GM18867 (cell line): ENCODE measurements around the gene SLC25A39.
"Not testable (repeated sequence)": the region's sequence is repeated elsewhere in the genome, so short reads cannot be mapped to it uniquely, and the experiment has no call there.

ENCODE experiments used
- ATAC-seq: cut with Tn5 transposase; IDR thresholded peaks from one replicate; pipeline ENCODE4 v1.9.1; 2021; ENCODE audit warnings: mild to moderate bottlenecking, moderate library complexity; ENCODE audit not compliant: unreplicated experiment

Gene SLC25A39

GRCh38 chr17:44335968-44336367, 11.3 kb upstream of the SLC25A39 start:
- ATAC-seq, result no peak

- ATAC-seq, result no peak
These were observed 10.9 kb upstream of the SLC25A39 start for GRCh38 chr17:44335564-44335963.

GRCh38 chr17:44334727-44335126, 10.1 kb upstream of the SLC25A39 start:
- ATAC-seq, result no peak

GRCh38 chr17:44334315-44334714, 9.7 kb upstream of the SLC25A39 start:
- ATAC-seq, result no peak

- no peak for ATAC-seq
These were observed 8.7 kb upstream of the SLC25A39 start for GRCh38 chr17:44333371-44333770.

- ATAC-seq, result no peak
These were observed 6.7 kb upstream of the SLC25A39 start for GRCh38 chr17:44331249-44331760.

GRCh38 chr17:44330263-44330662, 5.6 kb upstream of the SLC25A39 start:
- not testable (repeated sequence) for ATAC-seq

- ATAC-seq, result not testable (repeated sequence)
These were observed 4.9 kb upstream of the SLC25A39 start for GRCh38 chr17:44329516-44329915.

GRCh38 chr17:44327715-44328449, 3.3 kb upstream of the SLC25A39 start:
- no peak for ATAC-seq

GRCh38 chr17:44326861-44327444, 2.3 kb upstream of the SLC25A39 start:
- ATAC-seq, result peak; percentile 53

- ATAC-seq, result no peak
These were observed 492 bp downstream of the SLC25A39 start for GRCh38 chr17:44324092-44324570.

GRCh38 chr17:44323359-44324091, 1.1 kb downstream of the SLC25A39 start:
- ATAC-seq, result no peak

GRCh38 chr17:44322236-44322895, 2.3 kb downstream of the SLC25A39 start:
- no peak for ATAC-seq

- no peak for ATAC-seq
These were observed 3.1 kb downstream of the SLC25A39 start for GRCh38 chr17:44321246-44322120.

- ATAC-seq, result no peak
These were observed 4.6 kb downstream of the SLC25A39 start for GRCh38 chr17:44320066-44320465.

- no peak for ATAC-seq
These were observed 6.3 kb downstream of the SLC25A39 start for GRCh38 chr17:44318077-44318892.

- no peak for ATAC-seq
These were observed 7.1 kb downstream of the SLC25A39 start for GRCh38 chr17:44317545-44317944.

GRCh38 chr17:44315760-44316731, 8.6 kb downstream of the SLC25A39 start:
- ATAC-seq, result no peak
